Measurements from ENCODE around the gene UBXN7. TPM values are rescaled to one million over a fixed set of nuclear protein-coding genes. Genes with fewer than 3 reads are reported as not detected.
"Not testable (repeated sequence)": the region's sequence is repeated elsewhere in the genome, so short reads cannot be mapped to it uniquely, and the experiment has no call there.

Gene UBXN7
- total RNA-seq, 6 donors from 2014 or later, result 8.7 to 45.5 (median 28.2) TPM

- Histone ChIP-seq H3K27me3 (no peaks in the 10 kb centered on the region), H3K4me1 (peaks cover 14 to 32% (median 18%) of the 10 kb centered on the region in 4 donors), H3K27ac (no peak overlapping the region), H3K36me3 (peaks cover 0 to 12% (median 0%) of the 10 kb centered on the region in 4 donors), H3K4me3 (no peak overlapping the region), H3K9me3 (no peaks in the 10 kb centered on the region)
- DNase-seq (no peak), ATAC-seq (ENCODE audit: low FRiP score in 2 of 2) (no peak)
- WGBS, 2 donors, result 85 to 90% methylated on average over 6 of the region's 6 CpGs
- TF ChIP-seq CTCF (IDR thresholded peaks at IDR 0.05) (no peak), POLR2AphosphoS5 (IDR thresholded peaks at IDR 0.05) (no peak), POLR2A (IDR thresholded peaks at IDR 0.05) (no peak), EP300 (IDR thresholded peaks at IDR 0.05) (no peak)
Observed at GRCh38 chr3:196428041-196428440, 4.2 kb downstream of the UBXN7 start.

GRCh38 chr3:196424421-196424820 is 7.8 kb downstream of the UBXN7 start:
- H3K27me3 ChIP-seq; H3K4me3 ChIP-seq; ATAC-seq (ENCODE audit: low FRiP score in 2 of 2); H3K27ac ChIP-seq; H3K9me3 ChIP-seq; DNase-seq: not testable (repeated sequence)
- Histone ChIP-seq H3K4me1 (peaks cover 7 to 14% (median 11%) of the 10 kb centered on the region in 4 donors), H3K36me3 (peaks cover 0 to 12% (median 0%) of the 10 kb centered on the region in 4 donors)
- 90 to 96% methylated on average over 6 of the region's 6 CpGs for WGBS, 2 donors

- peaks cover 0 to 12% (median 0%) of the 10 kb centered on the region in 4 donors for H3K36me3 ChIP-seq
- peak; percentile 26 to 43 for ATAC-seq (ENCODE audit: low FRiP score in 2 of 2)
- 80 to 85% methylated on average over 2 to 10 of the region's 10 CpGs for WGBS, 2 donors
- TF ChIP-seq POLR2A (IDR thresholded peaks at IDR 0.05), result no peak
- TF ChIP-seq EP300 (IDR thresholded peaks at IDR 0.05), result no peak
- TF ChIP-seq POLR2AphosphoS5 (IDR thresholded peaks at IDR 0.05), result no peak
- DNase-seq, result peak in 1 of 2 donors; percentile 70
- H3K4me3 ChIP-seq, result no peak overlapping the region
- no peaks in the 10 kb centered on the region for H3K27me3 ChIP-seq
- peak overlapping the region in 1 of 4 donors; percentile 5 for H3K27ac ChIP-seq
- peaks cover 7 to 19% (median 15%) of the 10 kb centered on the region in 4 donors for H3K4me1 ChIP-seq
- H3K9me3 ChIP-seq, result no peaks in the 10 kb centered on the region
Observed at GRCh38 chr3:196423044-196423781, 9.0 kb downstream of the UBXN7 start.

- DNase-seq, result not testable (repeated sequence)
- 95% methylated on average over 5 of the region's 5 CpGs for WGBS, 2 donors
Observed at GRCh38 chr3:196421668-196422067, 10.6 kb downstream of the UBXN7 start.

GRCh38 chr3:196419386-196419785 is 12.8 kb downstream of the UBXN7 start:
- no peaks in the 10 kb centered on the region for H3K27me3 ChIP-seq
- H3K9me3 ChIP-seq, result no peaks in the 10 kb centered on the region
- DNase-seq (no peak), ATAC-seq (ENCODE audit: low FRiP score in 2 of 2) (no peak)
- no peak overlapping the region for H3K4me3 ChIP-seq
- WGBS, 2 donors, result 90 to 96% methylated on average over 6 of the region's 6 CpGs
- TF ChIP-seq POLR2AphosphoS5 (IDR thresholded peaks at IDR 0.05) (no peak), POLR2A (IDR thresholded peaks at IDR 0.05) (no peak), CTCF (IDR thresholded peaks at IDR 0.05) (no peak), EP300 (IDR thresholded peaks at IDR 0.05) (no peak)
- no peak overlapping the region for H3K27ac ChIP-seq
- H3K36me3 ChIP-seq, result no peaks in the 10 kb centered on the region
- H3K4me1 ChIP-seq, result peaks cover 7 to 34% (median 19%) of the 10 kb centered on the region in 4 donors

More at GRCh38 chr3:196421668-196422067, 10.6 kb downstream of the UBXN7 start:
- H3K9me3 ChIP-seq; ATAC-seq (ENCODE audit: low FRiP score in 2 of 2); H3K36me3 ChIP-seq; H3K27me3 ChIP-seq; H3K4me3 ChIP-seq; H3K27ac ChIP-seq: not testable (repeated sequence)
- peaks cover 7 to 27% (median 19%) of the 10 kb centered on the region in 4 donors for H3K4me1 ChIP-seq

GRCh38 chr3:196418601-196419000 is 13.6 kb downstream of the UBXN7 start:
- ATAC-seq (ENCODE audit: low FRiP score in 2 of 2), result no peak
- H3K4me3 ChIP-seq, result no peak overlapping the region
- no peaks in the 10 kb centered on the region for H3K9me3 ChIP-seq
- H3K36me3 ChIP-seq, result no peaks in the 10 kb centered on the region
- no peak for DNase-seq
- H3K27me3 ChIP-seq, result no peaks in the 10 kb centered on the region
- no peak overlapping the region for H3K27ac ChIP-seq
- WGBS, 2 donors, result 93% methylated on average over 6 of the region's 6 CpGs
- TF ChIP-seq CTCF (IDR thresholded peaks at IDR 0.05) (no peak), POLR2A (IDR thresholded peaks at IDR 0.05) (no peak), POLR2AphosphoS5 (IDR thresholded peaks at IDR 0.05) (no peak), EP300 (IDR thresholded peaks at IDR 0.05) (no peak)
- peaks cover 7 to 30% (median 17%) of the 10 kb centered on the region in 4 donors for H3K4me1 ChIP-seq
